ENCODE results near the gene FAM53A. TPM values are rescaled to one million over a fixed set of nuclear protein-coding genes. Genes with fewer than 3 reads are reported as not detected.

Gene FAM53A
- total and polyA plus RNA-seq, 2 donors (not counting 1 experiment from before 2014, with no cell fraction given): 0.65 to 0.99 TPM

- TF ChIP-seq EZH2 (IDR thresholded peaks at IDR 0.05; ENCODE audit: low read length, missing control alignments) (no peak), CTCF (conservative IDR thresholded peaks at IDR 0.05 in 1 of 2, IDR thresholded peaks at IDR 0.05 in 1 of 2; ENCODE audit: low read depth in 1 of 2, low read length in 2 of 2) (no peak)
- H3K4me2 ChIP-seq (ENCODE audit: extremely low read depth, insufficient read depth, low read length): no peak overlapping the region
- no peaks in the 10 kb centered on the region for H3K36me3 ChIP-seq (ENCODE audit: control insufficient read depth, insufficient read depth, low read length)
- H3K27ac ChIP-seq (ENCODE audit: insufficient read depth, low read length): no peak overlapping the region
- no peaks in the 10 kb centered on the region for H3K27me3 ChIP-seq (ENCODE audit: control insufficient read depth, insufficient read depth, low read length)
- H3K4me3 ChIP-seq (replicated peaks in 1 of 4; ENCODE audit: control extremely low read depth in 1 of 4, insufficient read depth in 1 of 4, low read depth in 3 of 4, low read length in 4 of 4): no peak overlapping the region
- no peak for DNase-seq (ENCODE audit: low read depth in 2 of 2)
- H3K9ac ChIP-seq (ENCODE audit: insufficient read depth, low read length): no peak overlapping the region
- H3K9me3 ChIP-seq (ENCODE audit: control insufficient read depth, insufficient read depth, low read depth, low read length): no peaks in the 10 kb centered on the region
- H3K79me2 ChIP-seq (ENCODE audit: control insufficient read depth, insufficient read depth, low read length): no peaks in the 10 kb centered on the region
- H3K4me1 ChIP-seq (ENCODE audit: control insufficient read depth, extremely low read depth, insufficient read depth, low read length): no peaks in the 10 kb centered on the region
- H4K20me1 ChIP-seq (ENCODE audit: control insufficient read depth, extremely low read depth, insufficient read depth, low read length): no peaks in the 10 kb centered on the region
- no peak overlapping the region for H2AFZ ChIP-seq (ENCODE audit: low read length)
These were observed 56.4 kb downstream of the FAM53A start for GRCh38 chr4:1627417-1628313.

- Histone ChIP-seq H3K9ac (ENCODE audit: insufficient read depth, low read length) (no peak overlapping the region), H2AFZ (ENCODE audit: low read length) (no peak overlapping the region), H3K4me3 (replicated peaks in 1 of 4; ENCODE audit: control extremely low read depth in 1 of 4, insufficient read depth in 1 of 4, low read depth in 3 of 4, low read length in 4 of 4) (no peak overlapping the region), H3K27me3 (ENCODE audit: control insufficient read depth, insufficient read depth, low read length) (no peaks in the 10 kb centered on the region), H3K4me1 (ENCODE audit: control insufficient read depth, extremely low read depth, insufficient read depth, low read length) (no peaks in the 10 kb centered on the region), H3K36me3 (ENCODE audit: control insufficient read depth, insufficient read depth, low read length) (no peaks in the 10 kb centered on the region), H4K20me1 (ENCODE audit: control insufficient read depth, extremely low read depth, insufficient read depth, low read length) (no peaks in the 10 kb centered on the region), H3K4me2 (ENCODE audit: extremely low read depth, insufficient read depth, low read length) (no peak overlapping the region), H3K9me3 (ENCODE audit: control insufficient read depth, insufficient read depth, low read depth, low read length) (no peaks in the 10 kb centered on the region), H3K27ac (ENCODE audit: insufficient read depth, low read length) (no peak overlapping the region), H3K79me2 (ENCODE audit: control insufficient read depth, insufficient read depth, low read length) (no peaks in the 10 kb centered on the region)
- DNase-seq (ENCODE audit: low read depth in 2 of 2): no peak
- TF ChIP-seq EZH2 (IDR thresholded peaks at IDR 0.05; ENCODE audit: low read length, missing control alignments) (no peak), CTCF (conservative IDR thresholded peaks at IDR 0.05 in 1 of 2, IDR thresholded peaks at IDR 0.05 in 1 of 2; ENCODE audit: low read depth in 1 of 2, low read length in 2 of 2) (no peak)
These were observed 57.2 kb downstream of the FAM53A start for GRCh38 chr4:1626941-1627340.

GRCh38 chr4:1626151-1626550 lies 58.0 kb downstream of the FAM53A start:
- no peaks in the 10 kb centered on the region for H3K27me3 ChIP-seq (ENCODE audit: control insufficient read depth, insufficient read depth, low read length)
- H3K9ac ChIP-seq (ENCODE audit: insufficient read depth, low read length): no peak overlapping the region
- TF ChIP-seq CTCF (conservative IDR thresholded peaks at IDR 0.05 in 1 of 2, IDR thresholded peaks at IDR 0.05 in 1 of 2; ENCODE audit: low read depth in 1 of 2, low read length in 2 of 2) (no peak), EZH2 (IDR thresholded peaks at IDR 0.05; ENCODE audit: low read length, missing control alignments) (no peak)
- H2AFZ ChIP-seq (ENCODE audit: low read length): no peak overlapping the region
- H3K4me1 ChIP-seq (ENCODE audit: control insufficient read depth, extremely low read depth, insufficient read depth, low read length): no peaks in the 10 kb centered on the region
- H3K9me3 ChIP-seq (ENCODE audit: control insufficient read depth, insufficient read depth, low read depth, low read length): no peaks in the 10 kb centered on the region
- H3K36me3 ChIP-seq (ENCODE audit: control insufficient read depth, insufficient read depth, low read length): no peaks in the 10 kb centered on the region
- H3K27ac ChIP-seq (ENCODE audit: insufficient read depth, low read length): no peak overlapping the region
- no peaks in the 10 kb centered on the region for H3K79me2 ChIP-seq (ENCODE audit: control insufficient read depth, insufficient read depth, low read length)
- no peaks in the 10 kb centered on the region for H4K20me1 ChIP-seq (ENCODE audit: control insufficient read depth, extremely low read depth, insufficient read depth, low read length)
- H3K4me2 ChIP-seq (ENCODE audit: extremely low read depth, insufficient read depth, low read length): no peak overlapping the region
- no peak overlapping the region for H3K4me3 ChIP-seq (replicated peaks in 1 of 4; ENCODE audit: control extremely low read depth in 1 of 4, insufficient read depth in 1 of 4, low read depth in 3 of 4, low read length in 4 of 4)
- no peak for DNase-seq (ENCODE audit: low read depth in 2 of 2)

Data from fibroblast of lung (primary cell).